HEK293T (cell line): ENCODE measurements around the gene STX18.

Experiments
- ARNT ChIP-seq: fragments of 450-650 bp; IDR thresholded peaks from 2 replicates; pipeline ENCODE4 v1.6.1; 2017; ENCODE audit warnings: mild to moderate bottlenecking
- ELF4 ChIP-seq: fragments of 450-650 bp; IDR thresholded peaks from 2 replicates; pipeline ENCODE4 v1.6.1; 2017; ENCODE audit warnings: antibody characterized with exemption
- FOXA1 ChIP-seq: fragments of 450-650 bp; IDR thresholded peaks from 2 replicates; pipeline ENCODE4 v1.6.1; 2016; ENCODE audit warnings: mild to moderate bottlenecking
- FOXM1 ChIP-seq: fragments of 450-650 bp; IDR thresholded peaks from 2 replicates; pipeline ENCODE4 v1.6.1; 2017; ENCODE audit warnings: mild to moderate bottlenecking, borderline replicate concordance
- PKNOX1 ChIP-seq: fragments of 450-650 bp; IDR thresholded peaks from 2 replicates; pipeline ENCODE4 v1.6.1; 2016
- SUZ12 ChIP-seq: fragments of 450-650 bp; IDR thresholded peaks from 2 replicates; pipeline ENCODE4 v1.6.1; 2016; ENCODE audit warnings: mild to moderate bottlenecking
- TARDBP ChIP-seq: fragments of 450-650 bp; IDR thresholded peaks from 2 replicates; pipeline ENCODE4 v1.6.1; 2016

GRCh38 chr4:4480685-4481398 is 61.0 kb downstream of the STX18 start:
- TF ChIP-seq ELF4 (no peak), PKNOX1 (no peak), FOXM1 (no peak), TARDBP (no peak), ARNT (no peak), FOXA1 (no peak), SUZ12 (no peak)
